Skin of body (tissue), 2 donors: Measurements from ENCODE around the gene TMEM131L. TPM values are rescaled to one million over a fixed set of nuclear protein-coding genes. Genes with fewer than 3 reads are reported as not detected.

Experiments used
- DNase-seq: peaks from one replicate; lab custom pipeline; 2025; lab: John Stamatoyannopoulos, UW
- total RNA-seq: library from RNA; depleted of rRNA; stranded (reverse); fragments of >200 nt; gene quantifications from one replicate; pipeline ENCODE4 v1.2.3, GENCODE V29; 2014

Gene TMEM131L
- total RNA-seq, 1 donor from 2014 or later, result 32.2 TPM

- no peak for DNase-seq
Measured at GRCh38 chr4:153476829-153477574, 10.8 kb downstream of the TMEM131L start.

DNA sequence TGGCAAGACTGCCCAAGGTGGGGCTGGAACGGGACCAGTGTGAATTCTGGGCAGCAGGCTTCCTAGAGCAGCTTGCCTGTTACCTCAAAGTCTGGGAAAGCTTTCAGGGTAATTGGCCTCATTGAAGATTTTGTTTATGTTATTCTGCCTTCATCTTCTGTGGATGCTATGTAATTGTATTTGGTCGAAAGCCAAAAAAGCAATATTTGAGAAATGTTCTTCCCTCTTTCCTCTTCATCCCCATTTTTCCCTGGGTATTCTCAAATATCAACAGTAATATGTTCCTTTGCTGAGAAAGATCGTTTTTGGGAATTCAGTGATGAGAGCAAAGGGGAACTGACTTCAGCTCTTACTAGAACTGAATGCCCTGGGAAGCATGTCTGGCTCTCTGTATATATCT is 12.9 kb downstream of the TMEM131L start:
- no peak for DNase-seq

GRCh38 chr4:153480704-153481103 is 14.5 kb downstream of the TMEM131L start:
- no peak for DNase-seq

DNA sequence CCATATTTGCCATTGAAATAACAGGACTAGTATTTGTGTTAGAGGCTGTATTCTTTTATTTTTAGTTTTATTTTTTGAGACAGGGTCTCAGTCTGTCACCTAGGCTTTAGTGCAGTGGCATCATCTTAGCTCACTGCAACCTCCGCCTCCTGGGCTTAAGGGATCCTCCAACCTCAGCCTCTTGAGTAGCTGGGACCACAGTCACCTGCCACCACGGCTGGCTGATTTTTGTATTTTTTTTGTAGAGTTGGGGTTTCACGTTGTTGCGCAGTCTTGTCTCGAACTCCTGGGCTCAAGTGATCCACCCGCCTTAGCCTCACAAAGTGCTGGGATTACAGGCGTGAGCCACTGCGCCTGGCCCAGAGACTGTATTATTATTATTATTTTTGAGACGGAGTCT is 15.3 kb downstream of the TMEM131L start:
- no peak for DNase-seq

GRCh38 chr4:153483432-153484418 is 17.6 kb downstream of the TMEM131L start:
- no peak for DNase-seq

DNA sequence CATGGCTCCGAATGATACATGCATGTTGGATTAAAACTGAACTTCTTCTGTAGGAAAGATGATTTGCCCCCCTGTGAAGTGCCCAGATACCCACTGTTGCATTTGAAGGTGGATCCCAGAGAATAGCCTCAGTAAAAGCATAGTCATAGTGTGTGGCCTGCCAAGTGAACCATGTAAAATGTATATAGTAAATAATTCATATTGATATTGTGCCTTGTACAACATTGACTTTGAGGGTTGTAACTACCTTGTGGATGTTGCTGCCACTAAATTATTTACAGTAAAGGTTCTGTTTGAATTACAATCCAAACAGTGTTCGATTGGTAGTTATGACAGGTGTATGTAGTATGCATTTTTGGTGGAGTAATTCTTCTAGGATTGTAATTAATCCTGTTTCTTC is 19.2 kb downstream of the TMEM131L start:
- no peak for DNase-seq

DNA sequence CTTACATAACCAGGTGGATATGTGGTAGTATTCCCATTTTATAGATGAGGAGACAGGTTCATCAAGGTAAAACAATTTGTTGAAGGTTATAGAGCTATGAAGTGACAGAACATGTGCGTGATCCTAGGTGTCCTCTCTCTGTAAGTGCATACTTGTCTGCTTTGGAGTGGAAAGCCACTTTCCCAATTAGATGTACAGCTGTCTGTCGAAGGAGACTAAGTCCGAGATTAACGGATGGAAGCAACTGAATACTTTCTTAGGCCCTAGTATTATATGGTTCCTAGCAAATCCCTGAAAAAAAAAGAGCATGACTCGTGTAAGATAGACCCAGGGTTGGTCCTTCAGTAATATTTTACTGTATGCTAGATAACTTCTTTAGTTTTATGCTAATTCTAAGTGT is 19.7 kb downstream of the TMEM131L start:
- no peak for DNase-seq

DNA sequence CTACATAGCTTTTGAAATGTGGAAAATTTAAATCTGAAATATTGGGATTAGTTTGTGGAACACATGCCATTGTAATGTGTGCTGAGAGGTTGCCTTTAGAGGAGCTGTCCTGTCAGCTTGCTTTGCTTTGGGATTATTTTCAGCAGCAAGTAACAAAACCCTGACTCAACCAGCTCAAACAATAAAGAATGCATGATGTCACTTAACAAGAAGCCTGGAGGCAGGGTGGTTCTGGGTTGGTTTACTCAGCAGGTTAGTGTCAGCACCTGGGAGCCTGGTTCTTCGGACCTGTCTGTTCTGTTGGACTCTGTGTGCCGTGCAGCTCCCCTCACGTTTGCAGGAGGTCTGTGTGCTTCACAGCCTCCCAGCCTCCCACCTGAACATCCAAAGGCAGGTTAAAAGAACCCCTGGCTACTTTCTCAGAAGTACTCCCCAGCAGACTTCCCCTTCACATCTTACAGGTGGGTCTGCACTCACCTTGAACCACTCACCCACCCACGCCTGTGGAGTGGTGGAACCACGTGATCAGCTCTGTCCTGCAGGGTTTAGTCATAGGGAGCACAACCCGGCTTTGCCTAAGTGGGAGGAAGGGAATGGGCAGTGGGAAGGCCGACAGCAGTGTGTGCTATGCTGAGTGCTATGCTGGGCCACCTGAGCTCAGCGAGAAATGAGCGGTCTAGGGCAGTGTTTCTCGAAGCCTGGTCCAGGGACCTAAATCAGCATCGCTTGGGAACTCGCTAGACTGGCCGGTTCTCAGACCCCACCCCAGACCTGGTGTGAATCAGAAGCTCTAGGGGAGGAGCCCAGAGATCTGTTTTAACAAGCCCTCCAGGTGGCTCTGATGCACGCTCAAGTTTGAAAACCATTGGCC is 20.4 kb downstream of the TMEM131L start:
- no peak for DNase-seq

GRCh38 chr4:153488006-153488891 is 22.1 kb downstream of the TMEM131L start:
- peak; percentile 17 for DNase-seq

GRCh38 chr4:153489856-153490558 is 23.8 kb downstream of the TMEM131L start:
- DNase-seq, result peak; percentile 24

DNA sequence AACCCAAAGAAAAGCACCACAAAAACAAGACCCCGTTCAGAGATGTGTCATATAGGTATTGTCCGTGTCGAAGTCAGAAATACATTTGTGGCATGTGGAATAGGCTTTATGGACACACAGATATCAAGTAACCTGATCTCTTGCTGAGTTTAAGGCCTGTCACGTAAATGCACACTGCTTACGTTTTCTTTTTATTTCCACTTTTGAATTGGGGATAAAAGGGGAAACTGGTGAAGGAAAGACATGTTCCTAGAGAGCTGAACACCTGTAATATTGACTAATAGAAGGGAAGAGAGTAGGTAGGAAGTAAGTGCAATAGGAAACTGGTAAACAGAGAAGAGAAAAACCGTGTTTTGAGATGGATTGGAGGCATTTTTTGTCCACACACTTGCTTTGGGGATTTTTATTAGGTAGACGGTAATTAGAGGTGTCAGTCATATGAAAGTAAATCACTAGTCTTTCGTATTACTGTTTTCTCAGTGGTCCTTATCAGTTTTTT is 24.9 kb downstream of the TMEM131L start:
- no peak for DNase-seq

- no peak for DNase-seq
Measured at GRCh38 chr4:153494562-153494961, 28.4 kb downstream of the TMEM131L start.

DNA sequence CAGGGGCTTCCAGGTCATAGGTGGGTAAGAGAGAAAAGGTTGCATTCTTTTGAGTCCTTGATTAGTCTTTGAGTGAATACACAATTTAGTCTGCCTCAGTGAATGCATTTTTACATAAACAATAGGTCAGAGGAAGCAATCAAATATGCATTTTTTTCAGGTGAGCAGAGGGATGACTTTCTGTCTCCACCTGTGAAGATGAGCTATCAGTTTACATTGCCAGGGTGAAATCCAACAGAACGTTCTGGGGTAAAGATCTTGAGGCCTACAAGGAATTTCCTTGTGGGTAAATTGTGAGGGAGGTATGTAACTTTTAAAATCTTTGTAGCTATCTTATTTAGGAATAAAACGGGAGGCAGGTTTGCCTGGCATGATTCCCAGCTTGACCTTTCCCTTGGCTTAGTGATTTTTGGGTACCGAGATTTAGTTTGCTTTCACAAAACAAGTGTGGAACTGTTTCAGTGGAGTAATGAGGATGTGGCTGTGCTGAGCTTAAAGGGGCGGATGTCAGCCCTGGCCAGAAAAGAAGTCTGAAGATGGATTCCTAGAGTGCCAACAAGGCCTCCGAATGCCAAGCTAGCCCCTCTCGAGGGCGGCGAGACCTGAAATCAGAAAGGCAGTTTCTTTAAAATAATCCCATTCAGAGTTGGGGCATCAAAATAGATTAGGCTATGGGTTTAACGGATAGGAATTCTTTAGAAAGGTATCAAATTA is 29.5 kb downstream of the TMEM131L start:
- no peak for DNase-seq

GRCh38 chr4:153497091-153497531 is 31.0 kb downstream of the TMEM131L start:
- no peak for DNase-seq

- DNase-seq, result peak; percentile 79
Measured at GRCh38 chr4:153497988-153498967, 32.1 kb downstream of the TMEM131L start.

DNA sequence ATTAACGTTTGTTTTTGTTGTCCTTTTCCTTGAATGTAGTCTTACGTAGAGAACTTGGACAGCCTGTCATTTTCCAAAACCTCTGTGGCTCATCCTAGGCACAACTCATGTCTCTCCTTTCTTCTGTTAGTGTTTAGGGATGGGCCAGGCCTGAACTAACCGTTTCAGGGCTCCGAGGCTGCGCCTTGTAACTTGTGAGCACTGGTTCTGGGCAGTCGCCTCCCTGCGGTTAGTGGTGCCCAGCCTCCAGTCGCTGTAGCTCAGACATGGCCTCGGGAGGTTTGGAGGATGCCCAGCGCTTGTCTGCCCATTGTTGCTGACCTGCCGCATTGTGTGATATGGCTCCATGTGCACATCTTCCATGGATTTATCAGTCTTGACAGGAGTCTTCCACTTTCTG is 32.8 kb downstream of the TMEM131L start:
- no peak for DNase-seq

DNA sequence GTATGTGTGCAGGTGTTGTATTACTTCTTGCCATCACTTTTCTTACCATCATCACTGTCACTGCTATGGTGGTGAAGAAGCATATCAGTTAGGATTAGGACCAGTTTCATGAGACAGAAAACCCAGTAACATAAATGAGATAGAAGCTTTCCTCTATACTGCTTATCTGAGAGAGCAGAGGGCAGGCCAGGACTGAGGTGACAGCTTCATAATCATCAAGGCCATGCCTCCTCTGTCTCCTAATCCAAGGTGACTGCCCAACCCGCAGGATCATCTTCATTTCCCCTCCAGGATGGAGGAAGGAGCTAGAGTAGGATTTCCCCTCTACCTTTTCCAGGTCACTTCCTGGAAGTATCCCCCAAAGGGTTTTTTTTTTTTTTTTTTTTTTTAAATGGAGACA is 35.4 kb downstream of the TMEM131L start:
- DNase-seq, result no peak

- DNase-seq, result no peak
Measured at GRCh38 chr4:153502584-153502983, 36.4 kb downstream of the TMEM131L start.
